GM21723 (cell line): ENCODE measurements around the gene CPA1.
"Not testable (repeated sequence)": the region's sequence is repeated elsewhere in the genome, so short reads cannot be mapped to it uniquely, and the experiment has no call there.

Experiments
- ATAC-seq: cut with Tn5 transposase; IDR thresholded peaks from one replicate; pipeline ENCODE4 v1.9.1; 2021; ENCODE audit warnings: mild to moderate bottlenecking, moderate library complexity; ENCODE audit not compliant: unreplicated experiment

The CPA1 gene

GRCh38 chr7:130371046-130371445, 9.2 kb upstream of the CPA1 start:
- ATAC-seq = no peak

GRCh38 chr7:130372402-130373165, 7.7 kb upstream of the CPA1 start:
- no peak for ATAC-seq

GRCh38 chr7:130374507-130374906, 5.8 kb upstream of the CPA1 start:
- no peak for ATAC-seq

GRCh38 chr7:130376461-130376860, 3.8 kb upstream of the CPA1 start:
- not testable (repeated sequence) for ATAC-seq

GRCh38 chr7:130377178-130377577, 3.1 kb upstream of the CPA1 start:
- ATAC-seq = no peak

- no peak for ATAC-seq
These were observed 1.3 kb upstream of the CPA1 start for GRCh38 chr7:130379019-130379418.

GRCh38 chr7:130379532-130379920, 768 bp upstream of the CPA1 start:
- ATAC-seq = no peak

- ATAC-seq = no peak
These were observed 664 bp downstream of the CPA1 start for GRCh38 chr7:130380861-130381455.

GRCh38 chr7:130381468-130382312, 1.4 kb downstream of the CPA1 start:
- no peak for ATAC-seq

GRCh38 chr7:130383187-130383980, 3.1 kb downstream of the CPA1 start:
- no peak for ATAC-seq

- ATAC-seq = no peak
These were observed 4.1 kb downstream of the CPA1 start for GRCh38 chr7:130384371-130384801.

- no peak for ATAC-seq
These were observed 4.7 kb downstream of the CPA1 start for GRCh38 chr7:130384841-130385599.

- ATAC-seq = no peak
These were observed 5.3 kb downstream of the CPA1 start for GRCh38 chr7:130385600-130386066.

GRCh38 chr7:130386876-130387275, 6.6 kb downstream of the CPA1 start:
- no peak for ATAC-seq

- no peak for ATAC-seq
These were observed 7.0 kb downstream of the CPA1 start for GRCh38 chr7:130387306-130387627.

GRCh38 chr7:130387628-130388403, 7.5 kb downstream of the CPA1 start:
- ATAC-seq = no peak

- no peak for ATAC-seq
These were observed 8.4 kb downstream of the CPA1 start for GRCh38 chr7:130388671-130389070.

GRCh38 chr7:130390486-130390885, 10.2 kb downstream of the CPA1 start:
- no peak for ATAC-seq

GRCh38 chr7:130393101-130393561, 12.8 kb downstream of the CPA1 start:
- no peak for ATAC-seq
